HS-5 (cell line): ENCODE data around the gene CDKN3.
"Not testable (repeated sequence)": the region's sequence is repeated elsewhere in the genome, so short reads cannot be mapped to it uniquely, and the experiment has no call there.

Experiments used
- DNase-seq: peaks from one replicate; pipeline ENCODE4 v3.0.0-alpha.2; 2012; ENCODE audit warnings: low read depth

CDKN3 gene

DNA sequence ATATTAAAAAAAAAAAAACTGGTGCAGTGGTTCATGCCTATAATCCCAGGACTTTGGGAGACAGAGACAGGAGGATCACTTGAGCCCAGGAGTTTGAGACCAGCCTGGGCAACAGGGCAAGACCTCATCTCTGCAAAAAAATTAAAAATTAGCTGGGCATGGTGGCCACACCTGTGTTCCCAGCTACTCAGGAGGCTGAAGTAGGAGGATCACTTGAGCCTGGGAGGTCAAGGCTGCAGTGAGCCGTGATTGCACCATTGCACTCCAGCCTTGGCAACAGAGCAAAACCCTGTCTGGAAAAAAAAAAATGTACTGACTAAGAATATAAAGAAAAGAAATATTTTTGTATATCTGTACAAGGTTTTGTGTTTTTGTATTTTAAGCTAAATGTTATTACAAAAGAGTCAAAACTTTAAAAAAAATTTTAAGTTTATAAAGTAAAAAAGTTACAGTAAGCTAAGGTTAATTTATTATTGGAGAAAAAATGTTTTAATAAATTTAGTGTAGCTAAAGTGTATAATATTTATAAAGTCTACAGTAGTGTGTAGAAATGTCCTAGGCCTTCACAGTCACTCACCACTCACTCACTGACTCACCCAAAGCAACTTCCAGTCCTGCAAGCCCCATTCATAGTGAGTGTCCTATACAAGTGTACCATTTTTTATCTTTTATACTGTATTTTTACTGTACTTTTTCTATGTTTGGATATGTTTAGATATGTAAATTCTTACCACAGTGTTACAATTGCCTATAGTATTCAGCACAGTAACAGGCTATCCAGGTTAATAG is 60.2 kb downstream of the CDKN3 start:
- not testable (repeated sequence) for DNase-seq

DNA sequence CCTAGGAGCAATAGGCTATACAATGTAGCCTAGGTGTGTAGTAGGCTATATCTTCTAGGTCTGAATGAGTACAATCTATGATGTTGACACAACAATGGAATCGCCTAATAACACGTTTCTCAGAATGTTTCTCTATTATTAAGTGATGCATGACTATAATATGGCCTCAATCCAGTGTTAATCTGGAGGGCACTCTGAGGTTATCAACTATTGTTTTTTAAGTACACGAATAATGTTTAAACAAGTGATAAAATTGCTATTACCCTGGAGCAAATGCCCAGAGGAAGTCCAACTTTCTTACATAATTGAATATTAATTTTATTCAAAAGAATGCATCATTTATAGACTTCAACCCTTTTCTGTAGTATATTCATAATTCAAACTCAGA is 60.8 kb downstream of the CDKN3 start:
- no peak for DNase-seq

DNA sequence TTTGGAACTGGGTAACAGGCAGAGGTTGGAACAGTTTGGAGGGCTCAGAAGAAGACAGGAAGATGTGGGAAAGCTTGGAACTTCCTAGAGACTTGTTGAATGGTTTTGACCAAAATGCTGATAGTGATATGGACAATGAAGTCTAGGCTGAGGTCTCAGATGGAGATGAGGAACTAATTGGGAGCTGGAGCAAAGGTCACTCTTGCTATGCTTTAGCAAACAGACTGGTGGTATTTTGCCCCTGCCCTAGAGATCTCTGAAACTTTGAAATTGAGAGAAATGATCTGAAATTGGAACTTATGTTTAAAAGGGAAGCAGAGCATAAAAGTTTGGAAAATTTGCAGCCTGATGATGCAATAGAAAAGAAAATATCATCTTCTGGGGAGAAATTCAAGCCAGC is 61.7 kb downstream of the CDKN3 start:
- DNase-seq, result not testable (repeated sequence)

DNA sequence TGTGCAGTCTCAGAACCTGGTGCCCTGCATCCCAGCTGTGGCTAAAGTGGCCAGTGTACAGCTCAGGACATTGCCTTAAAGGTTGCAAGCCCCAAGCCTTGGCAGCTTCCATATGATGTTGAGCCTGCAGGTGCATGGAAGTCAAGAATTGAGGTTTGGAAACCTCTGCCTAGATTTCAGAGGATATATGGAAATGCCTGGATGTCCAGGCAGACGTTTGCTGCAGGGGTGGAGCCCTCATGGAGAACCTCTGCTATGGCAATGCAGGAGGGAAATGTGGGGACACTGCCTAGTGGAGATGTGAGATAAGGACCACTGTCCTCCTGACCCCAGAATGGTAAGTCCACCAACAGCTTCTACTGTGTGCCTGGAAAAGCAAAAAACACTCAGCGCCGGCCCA is 62.3 kb downstream of the CDKN3 start:
- no peak for DNase-seq

DNA sequence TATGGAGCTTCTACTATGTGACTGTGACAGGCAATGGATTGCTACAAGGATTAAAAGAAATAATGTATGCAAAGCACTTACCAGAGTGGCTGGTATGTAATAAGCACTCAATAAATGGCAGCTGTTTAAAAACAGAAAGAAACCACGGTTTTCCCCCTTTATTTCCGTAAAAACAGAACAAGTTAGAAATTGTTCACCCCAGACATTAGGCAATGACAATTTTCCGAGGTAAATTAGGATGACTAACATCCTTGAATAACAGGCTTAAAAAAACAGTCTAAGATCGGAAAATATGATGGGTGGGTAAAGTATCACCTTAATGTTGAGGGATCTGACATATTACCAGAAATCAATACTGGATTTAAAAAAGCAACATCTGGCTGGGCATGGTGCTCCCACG is 65.2 kb downstream of the CDKN3 start:
- no peak for DNase-seq

DNA sequence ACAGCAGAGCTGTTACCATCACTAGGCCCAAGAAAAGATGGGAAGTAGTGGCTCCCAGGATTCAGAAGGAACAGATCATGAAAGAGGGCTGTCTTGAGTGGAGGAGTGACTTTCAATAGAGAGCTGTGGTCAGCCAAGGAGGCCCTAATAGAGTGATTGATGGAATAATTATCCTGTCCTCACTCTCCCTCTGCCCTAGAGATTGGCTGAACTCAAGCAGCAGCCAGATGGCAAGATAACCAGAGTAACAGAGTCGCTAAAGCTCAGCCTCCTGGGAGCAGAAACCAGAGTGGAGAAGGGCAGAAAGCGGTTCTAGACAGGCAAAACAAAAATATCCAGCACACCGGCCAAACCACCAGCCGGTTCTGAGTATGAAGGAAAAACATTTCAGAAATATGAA is 68.8 kb downstream of the CDKN3 start:
- no peak for DNase-seq

DNA sequence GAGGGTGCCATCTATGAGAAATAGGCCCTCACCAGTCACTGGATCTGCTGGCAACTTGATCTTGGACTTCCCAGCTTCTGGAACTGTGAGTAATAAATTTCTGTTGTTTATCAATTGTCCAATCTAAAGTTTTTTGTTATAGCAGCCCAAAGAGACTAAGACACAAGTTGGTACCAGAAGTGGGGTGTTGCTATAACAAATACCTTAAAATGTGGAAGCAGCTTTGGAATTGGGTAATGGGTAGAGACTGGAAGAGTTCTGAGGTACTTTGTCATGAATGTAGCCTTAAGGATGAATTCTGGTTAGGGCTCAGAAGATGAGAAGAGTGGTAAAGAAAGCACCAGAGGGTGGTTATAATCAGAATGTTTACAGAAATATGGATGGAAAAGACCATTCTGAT is 70.5 kb downstream of the CDKN3 start:
- no peak for DNase-seq
